ENCODE measurements around the gene FZD4. TPM values are rescaled to one million over a fixed set of nuclear protein-coding genes. Genes with fewer than 3 reads are reported as not detected.
A peak's percentile ranks its signal among the peaks of the same experiment; 100 is the strongest.
"Not testable (repeated sequence)": the region's sequence is repeated elsewhere in the genome, so short reads cannot be mapped to it uniquely, and the experiment has no call there.

Gene FZD4
- total RNA-seq, 1 donor from 2014 or later = 40.7 TPM

DNA sequence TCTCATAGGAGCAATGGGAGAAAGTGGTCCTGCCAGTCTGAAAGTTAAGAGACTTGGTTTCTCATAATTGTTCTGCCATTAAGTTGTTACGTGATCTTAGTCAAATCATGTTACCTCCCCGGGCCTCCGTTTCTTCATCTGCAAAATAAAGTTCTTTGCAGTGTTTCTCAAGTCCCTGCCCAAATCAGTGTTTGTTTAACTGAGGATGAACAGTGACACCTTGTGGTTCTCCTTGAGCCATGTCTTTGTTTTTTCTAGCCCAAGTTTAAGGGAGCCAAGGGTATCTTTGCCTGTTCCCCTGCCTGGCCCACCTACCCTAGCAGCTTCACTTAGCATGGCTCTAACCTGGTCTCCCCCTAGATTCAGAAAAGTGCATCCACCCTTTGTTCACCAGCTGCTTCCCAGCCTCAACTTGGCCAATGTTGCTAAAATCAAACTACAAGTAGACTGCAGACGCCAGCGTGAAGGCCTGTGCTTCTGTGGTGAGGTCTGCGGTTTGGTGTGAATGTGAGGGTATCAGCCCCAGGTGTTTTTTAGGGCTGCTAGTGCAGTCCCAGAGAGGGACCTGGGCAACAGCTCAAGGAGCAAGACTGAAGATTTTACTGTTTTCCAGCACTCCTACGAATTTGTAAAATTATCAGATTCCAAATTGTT lies 35.5 kb downstream of the FZD4 start:
- peak; percentile 76 for ATAC-seq
- DNase-seq (ENCODE audit: low spot score) = no peak
- intact Hi-C loops (cut with DNase I) = loop anchor here (5.0 kb wide), 1 partner anchor 47 kb away; no protein-coding TSS in a partner anchor

DNA sequence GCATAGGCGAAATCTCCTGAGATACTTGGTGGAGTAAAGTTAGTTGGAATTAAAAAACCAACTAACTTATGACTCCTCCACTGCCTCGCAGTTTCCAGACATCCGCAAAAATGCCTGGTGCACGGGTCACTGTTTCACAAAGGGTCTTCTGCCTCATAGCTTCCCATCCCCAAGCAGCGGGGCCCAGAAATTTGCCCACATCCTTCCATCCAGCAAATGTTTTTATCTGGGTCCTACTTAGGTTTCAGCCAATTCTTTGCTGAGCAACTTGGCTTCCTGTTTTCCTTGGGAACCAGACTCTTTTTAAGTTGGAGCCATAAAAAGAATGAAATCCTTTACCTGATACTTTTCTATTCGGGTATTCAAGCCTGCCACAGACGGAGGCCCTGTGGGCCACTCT lies 36.2 kb downstream of the FZD4 start:
- DNase-seq (ENCODE audit: low spot score) = no peak
- intact Hi-C loops (cut with DNase I) = loop anchor here (5.0 kb wide), 1 partner anchor 47 kb away; no protein-coding TSS in a partner anchor
- ATAC-seq = no peak

DNA sequence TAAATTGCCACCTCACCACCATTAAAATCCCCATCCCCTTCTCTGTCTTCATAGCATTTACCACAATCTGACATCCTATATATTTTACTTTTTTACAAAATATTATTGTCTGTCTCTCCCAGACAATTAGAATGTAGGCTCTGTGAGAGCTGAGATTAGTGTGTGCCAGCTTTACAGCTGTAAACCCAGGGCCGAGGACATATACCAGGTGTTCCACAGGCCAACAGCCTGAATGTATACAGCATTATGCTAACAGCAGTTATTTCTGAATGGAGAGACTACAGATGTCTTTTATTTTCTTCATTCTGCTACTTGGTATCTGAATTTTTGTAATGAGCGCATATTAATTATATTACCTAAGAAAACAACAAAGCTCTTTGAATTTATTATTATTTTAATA lies 36.7 kb downstream of the FZD4 start:
- intact Hi-C loops (cut with DNase I) = loop anchor here (5.0 kb wide), 1 partner anchor 46 kb away; no protein-coding TSS in a partner anchor
- no peak for ATAC-seq
- DNase-seq (ENCODE audit: low spot score) = no peak

DNA sequence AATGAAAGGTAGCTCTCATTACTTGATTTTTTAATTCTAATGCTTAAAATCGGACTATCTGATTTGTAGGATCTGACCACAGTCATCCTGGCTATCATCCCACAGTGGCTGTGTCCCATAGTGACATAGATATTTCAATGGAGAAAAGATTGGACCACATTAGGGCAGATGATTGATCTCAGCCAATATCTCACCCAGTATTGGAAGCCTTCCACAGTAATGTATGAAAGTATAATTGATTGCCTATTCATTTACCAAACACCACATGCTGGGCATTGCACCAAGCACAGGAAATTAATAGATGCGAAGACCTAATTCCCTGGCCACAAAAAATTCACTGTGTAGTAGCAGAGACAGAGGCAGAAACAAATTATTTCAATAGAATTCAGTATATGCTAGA lies 37.6 kb downstream of the FZD4 start:
- DNase-seq (ENCODE audit: low spot score) = no peak
- ATAC-seq = no peak
- intact Hi-C loops (cut with DNase I) = loop anchor here (5.0 kb wide), 1 partner anchor 45 kb away; no protein-coding TSS in a partner anchor

DNA sequence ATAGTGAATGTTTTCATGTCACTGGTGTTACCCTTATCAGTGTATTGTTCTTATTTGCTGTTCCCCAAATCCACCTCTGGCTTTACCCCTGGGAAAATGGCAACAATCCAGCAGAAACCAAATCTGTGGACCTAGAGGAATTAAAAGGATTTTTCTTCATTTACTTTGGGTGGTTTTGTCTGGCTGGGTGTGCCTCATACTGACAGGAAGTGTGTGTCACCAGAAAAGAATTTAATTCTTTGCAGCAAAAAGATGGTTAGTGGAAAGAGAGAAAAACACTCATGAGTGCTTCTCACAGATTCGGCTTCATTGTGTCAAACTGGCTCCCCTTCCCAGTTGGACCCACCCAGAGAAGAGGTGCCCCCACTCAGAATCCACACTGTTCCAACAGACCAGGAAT lies 38.9 kb downstream of the FZD4 start:
- DNase-seq (ENCODE audit: low spot score) (no peak), ATAC-seq (peak; percentile 71)
- intact Hi-C loops (cut with DNase I) = loop anchor here (5.0 kb wide), 1 partner anchor 44 kb away; no protein-coding TSS in a partner anchor

DNA sequence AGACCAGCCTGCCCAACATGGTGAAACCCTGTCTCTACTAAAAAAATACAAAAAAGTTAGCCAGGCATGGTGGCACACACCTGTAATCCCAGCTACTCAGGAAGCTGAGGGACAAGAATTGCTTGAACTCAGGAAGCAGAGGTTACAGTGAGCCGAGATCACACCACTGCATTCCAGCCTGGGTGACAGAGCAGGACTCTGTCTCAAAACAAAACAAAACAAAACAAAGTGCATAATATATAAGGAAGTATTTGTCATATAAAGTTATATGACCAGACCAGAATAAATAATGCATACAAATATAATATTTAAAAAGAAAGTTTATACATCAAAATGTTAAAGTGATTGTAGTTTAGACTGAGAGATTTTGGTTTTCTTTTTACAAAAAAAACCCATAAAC lies 39.3 kb downstream of the FZD4 start:
- not testable (repeated sequence) for ATAC-seq; DNase-seq (ENCODE audit: low spot score)
- intact Hi-C loops (cut with DNase I) = loop anchor here (5.0 kb wide), 1 partner anchor 44 kb away; no protein-coding TSS in a partner anchor

DNA sequence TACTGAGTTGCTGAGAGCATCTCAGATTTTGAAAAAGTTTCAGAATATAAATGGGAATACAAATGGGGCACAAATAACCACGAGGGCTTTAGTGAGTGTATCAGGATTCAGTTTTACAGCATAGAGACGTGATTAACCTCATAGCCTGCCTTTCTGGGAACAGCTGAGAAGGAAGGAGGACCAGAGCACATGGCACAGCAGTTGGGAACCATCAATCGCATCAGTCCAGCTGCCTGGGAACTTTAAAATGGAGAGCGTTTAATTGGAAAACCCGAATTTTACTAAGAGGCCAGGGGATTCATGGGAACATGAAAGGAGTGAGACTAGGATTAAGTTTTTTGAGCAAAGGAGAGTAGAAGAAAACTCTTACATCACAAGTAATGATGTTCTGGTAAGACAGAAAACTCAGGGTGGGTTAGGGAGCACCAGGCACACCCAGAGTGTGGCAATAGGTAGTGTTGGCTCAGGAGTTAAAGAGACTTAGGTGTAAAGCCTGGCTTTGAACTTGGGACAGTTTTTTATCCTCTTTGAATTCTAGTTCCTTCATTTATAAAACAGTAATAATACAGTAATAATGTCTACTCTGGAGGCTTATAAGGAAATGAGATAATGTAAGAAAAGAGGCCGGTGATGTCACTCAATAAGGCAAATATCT lies 40.2 kb downstream of the FZD4 start:
- DNase-seq (ENCODE audit: low spot score) (no peak), ATAC-seq (no peak)
- intact Hi-C loops (cut with DNase I) = loop anchor here (5.0 kb wide), 1 partner anchor 43 kb away; no protein-coding TSS in a partner anchor

DNA sequence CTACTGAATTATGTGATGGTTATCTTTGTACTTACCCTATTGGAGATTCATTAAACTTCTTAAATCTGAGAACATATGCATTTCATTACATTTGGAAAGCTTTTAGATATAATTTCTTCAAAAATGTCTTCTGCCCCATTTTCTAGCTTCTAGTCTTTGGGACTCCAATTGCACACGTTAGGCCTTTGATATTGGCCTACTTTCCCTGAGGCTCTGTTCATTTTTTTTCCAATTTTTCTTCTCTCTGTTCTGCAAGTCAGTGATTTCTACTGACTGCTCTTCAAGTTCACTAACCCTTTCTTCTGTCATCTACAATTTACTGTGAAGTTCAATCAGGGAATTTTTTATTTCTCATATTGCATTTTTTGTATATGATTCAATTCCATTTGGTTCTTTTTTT lies 43.0 kb downstream of the FZD4 start:
- ATAC-seq = no peak
- intact Hi-C loops (cut with DNase I) = no loop called here

DNA sequence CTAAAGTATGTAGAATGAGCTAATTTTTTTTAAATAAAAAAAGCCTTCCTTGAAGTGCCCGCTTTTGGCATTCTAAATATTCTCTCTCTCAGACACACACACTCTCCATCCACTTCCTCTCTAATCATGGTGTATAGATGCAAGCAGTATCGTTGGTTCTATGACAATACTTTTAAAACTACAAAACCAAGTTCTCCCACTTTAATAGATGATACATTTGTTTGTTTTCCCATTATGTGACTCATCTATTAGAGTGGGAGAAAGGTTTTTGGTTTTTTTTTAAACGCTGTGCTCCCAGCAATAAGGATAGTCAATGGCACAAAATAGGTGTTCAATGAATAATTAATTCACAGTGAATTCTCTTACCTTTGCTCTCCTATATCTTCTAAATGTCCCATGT lies 44.6 kb downstream of the FZD4 start:
- intact Hi-C loops (cut with DNase I) = no loop called here
- ATAC-seq (no peak), DNase-seq (ENCODE audit: low spot score) (no peak)

More for the DNA sequence above, 43.0 kb downstream of the FZD4 start:
- no peak for DNase-seq (ENCODE audit: low spot score)

DNA sequence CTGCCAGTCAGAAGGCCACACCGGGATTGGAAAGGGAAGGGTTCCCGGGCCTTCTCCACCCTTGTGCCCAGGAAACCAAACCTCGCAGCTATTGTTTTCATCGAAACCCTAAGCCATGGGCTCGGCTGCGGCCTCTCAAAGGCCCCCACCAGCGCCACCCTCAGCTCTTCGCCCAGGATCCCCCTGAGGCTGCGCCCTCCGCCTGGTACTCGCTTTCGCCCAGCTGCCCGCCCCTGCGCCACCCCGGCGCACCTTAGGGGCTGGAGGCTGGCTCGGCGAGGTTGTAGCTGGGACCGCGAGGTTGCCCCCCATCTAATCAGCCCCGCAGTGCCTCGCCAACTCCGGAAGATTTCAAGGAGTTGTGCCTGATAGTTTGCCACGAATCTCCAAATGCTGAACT lies 49.0 kb downstream of the FZD4 start:
- intact Hi-C loops (cut with DNase I) = no loop called here
- DNase-seq (ENCODE audit: low spot score) (no peak), ATAC-seq (no peak)

DNA sequence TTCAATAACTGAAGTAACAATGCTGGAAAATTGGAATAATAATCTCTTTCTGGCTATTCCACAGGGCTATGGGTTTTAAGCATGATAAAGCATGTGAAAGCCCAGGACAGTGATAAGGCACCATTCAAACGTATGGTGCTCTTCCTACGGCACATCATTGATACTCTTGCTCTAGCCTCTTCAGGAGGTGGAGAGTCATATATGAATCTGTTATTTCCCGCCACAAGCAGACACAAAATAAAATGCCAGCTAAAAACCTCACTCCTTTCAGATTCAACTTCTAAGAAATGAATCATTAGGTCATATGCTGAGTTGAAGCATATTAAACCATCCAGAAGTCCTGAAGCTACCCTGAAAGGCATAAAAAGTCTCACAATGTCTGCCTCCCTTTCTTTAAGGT lies 49.9 kb downstream of the FZD4 start:
- ATAC-seq (no peak), DNase-seq (ENCODE audit: low spot score) (no peak)
- intact Hi-C loops (cut with DNase I) = no loop called here

DNA sequence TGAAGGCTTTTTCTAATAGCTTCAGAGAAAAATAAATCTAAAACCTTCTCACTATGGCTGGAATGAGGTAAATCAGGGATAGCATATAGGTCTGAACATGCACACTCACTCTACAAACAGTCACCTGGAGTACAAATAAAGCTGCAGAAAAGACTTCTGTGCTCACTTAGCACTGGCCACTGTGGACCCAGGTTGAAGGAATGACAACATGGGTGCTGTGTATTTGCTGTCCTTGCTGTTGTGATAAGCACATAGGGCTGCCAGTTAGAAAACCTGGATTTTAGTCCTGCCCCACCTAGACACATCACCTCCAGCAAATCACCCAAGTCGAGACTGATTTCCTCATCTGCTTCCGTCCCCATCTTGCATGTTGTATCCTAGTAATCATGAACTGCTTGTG lies 51.2 kb downstream of the FZD4 start:
- no peak for ATAC-seq
- intact Hi-C loops (cut with DNase I) = no loop called here

DNA sequence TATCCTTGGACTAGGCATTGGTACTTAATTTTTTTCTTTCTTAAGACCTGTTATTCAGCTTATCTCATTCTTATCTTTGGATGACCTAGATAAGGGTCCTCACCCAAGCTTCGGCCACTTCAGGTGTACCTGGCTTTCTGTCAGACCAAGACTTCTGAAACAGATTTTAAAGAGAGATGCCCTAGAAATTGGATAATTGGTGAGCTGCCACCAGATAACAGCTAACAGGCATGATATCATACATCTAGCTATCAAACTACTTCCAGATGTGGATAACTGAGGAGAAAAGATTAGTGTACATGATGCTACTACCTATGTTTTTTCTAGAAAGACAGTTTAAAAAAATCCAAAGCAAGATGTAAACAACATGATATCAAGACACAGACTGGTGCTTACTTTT lies 52.9 kb downstream of the FZD4 start:
- ATAC-seq = no peak
- intact Hi-C loops (cut with DNase I) = no loop called here
- DNase-seq (ENCODE audit: low spot score) = no peak

More for the DNA sequence above, 51.2 kb downstream of the FZD4 start:
- DNase-seq (ENCODE audit: low spot score) = no peak

DNA sequence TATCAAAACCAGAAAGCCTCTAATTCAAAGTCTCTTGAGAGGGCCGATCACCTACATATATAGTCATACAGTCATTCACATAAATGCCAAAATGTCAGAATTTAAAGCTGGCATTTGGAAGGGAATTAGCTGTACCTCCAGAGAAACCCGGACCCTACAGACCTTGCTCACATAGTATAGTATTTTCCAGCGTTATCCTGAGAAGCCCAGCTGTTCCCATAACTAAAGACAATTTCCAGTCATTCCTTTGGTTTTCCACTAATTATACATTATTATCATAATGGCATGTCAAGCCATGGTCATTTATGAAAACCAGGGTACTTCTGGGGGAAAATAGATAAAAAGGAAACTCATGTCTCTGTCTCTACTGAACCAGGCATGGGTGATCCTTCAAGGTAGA lies 53.6 kb downstream of the FZD4 start:
- intact Hi-C loops (cut with DNase I) = no loop called here
- DNase-seq (ENCODE audit: low spot score) (no peak), ATAC-seq (no peak)

DNA sequence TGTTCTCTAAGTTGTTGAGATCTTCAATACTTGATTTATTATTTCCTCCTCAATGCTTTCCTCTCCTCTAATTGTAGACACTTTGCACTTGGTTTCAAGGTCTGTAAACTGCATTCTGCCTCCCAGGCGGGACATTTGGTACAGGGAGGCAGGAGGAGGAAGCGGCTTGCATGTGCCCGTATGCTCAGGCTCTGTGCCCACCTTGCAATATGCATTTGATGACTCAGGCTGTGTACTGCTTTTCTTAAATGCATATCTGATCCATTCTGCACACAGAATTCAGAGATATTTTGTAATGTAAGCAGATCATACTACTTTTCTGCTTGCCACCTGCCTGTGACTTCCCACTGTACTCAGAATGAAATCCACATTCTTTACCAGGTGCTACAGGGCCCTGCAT lies 55.0 kb downstream of the FZD4 start:
- ATAC-seq (no peak), DNase-seq (ENCODE audit: low spot score) (no peak)
- intact Hi-C loops (cut with DNase I) = no loop called here

DNA sequence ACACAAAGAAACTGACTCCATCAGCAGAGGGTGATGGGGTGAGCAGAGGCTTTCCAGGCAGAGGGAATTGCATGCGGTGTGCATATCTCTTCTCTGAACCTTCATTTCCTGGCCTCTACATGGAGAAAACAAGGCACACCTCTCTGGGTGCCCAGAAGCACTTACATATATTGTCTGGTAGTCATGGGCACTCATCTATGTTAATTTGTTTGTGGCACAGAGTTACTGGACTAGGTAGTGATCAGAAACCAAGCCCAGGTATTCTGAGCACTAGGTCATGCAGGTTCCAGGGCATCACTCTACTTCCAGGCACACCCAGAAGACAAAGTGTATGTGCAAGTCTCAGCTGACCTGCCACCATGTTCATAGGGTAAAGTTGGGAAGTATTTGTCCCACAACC lies 56.5 kb downstream of the FZD4 start:
- DNase-seq (ENCODE audit: low spot score) (no peak), ATAC-seq (no peak)
- intact Hi-C loops (cut with DNase I) = no loop called here

DNA sequence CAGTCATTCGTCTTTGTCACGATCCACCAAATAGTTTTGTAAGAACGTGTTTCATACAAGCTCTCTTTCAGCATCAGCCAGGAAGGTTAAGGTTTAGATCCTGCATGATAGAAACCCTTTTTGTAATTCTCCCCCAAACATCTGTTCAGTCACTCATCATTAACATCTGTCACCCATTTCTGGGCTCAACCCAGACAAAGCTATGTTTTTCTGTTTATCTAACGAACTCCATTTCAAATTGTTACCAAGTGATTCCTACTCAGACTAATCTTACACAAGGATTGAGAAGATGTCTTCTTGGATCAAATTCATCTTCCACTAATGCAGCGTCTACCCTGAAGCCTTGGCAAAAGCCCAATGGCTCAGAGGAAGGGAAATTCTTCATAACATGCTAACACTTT lies 58.8 kb downstream of the FZD4 start:
- ATAC-seq = no peak
- intact Hi-C loops (cut with DNase I) = no loop called here
- DNase-seq (ENCODE audit: low spot score) = no peak

Measured in sciatic nerve (tissue), 2 donors.